B cell (primary cell): ENCODE results near the gene CYP2D6.
"Not testable (repeated sequence)": the region's sequence is repeated elsewhere in the genome, so short reads cannot be mapped to it uniquely, and the experiment has no call there.

Source experiments
- EZH2 ChIP-seq: IDR thresholded peaks from 2 replicates; pipeline ENCODE4 v1.6.1; 2012; ENCODE audit warnings: borderline replicate concordance, low read depth, mild to moderate bottlenecking, moderate library complexity, low read length; ENCODE audit not compliant: insufficient read depth, poor library complexity, severe bottlenecking
- TF ChIP-seq, protein P1 (sequence below): fragments of 200-600 bp; IDR thresholded peaks from one replicate; pipeline ENCODE4 v1.8.0; 2022; ENCODE audit warnings: antibody characterized with exemption, mild to moderate bottlenecking

DNA sequence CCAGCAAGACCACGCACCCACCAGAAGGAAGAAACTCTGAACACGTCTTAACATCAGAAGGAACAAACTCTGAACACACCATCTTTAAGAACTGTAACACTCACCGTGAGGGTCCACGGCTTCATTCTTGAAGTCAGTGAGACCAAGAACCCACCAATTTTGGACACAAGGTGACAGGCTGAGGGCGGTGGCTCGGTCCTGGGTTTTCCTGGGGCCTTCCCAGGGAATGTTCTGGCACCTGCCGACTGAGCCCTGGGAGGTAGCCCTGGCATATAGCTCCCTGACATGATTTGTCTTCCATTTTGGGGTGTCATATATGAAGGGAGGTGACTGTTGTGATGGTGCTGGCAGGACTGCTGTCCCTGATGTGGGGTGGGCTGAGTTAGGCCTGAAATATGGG lies 8.9 kb upstream of the CYP2D6 start:
- TF ChIP-seq, protein P1, sequence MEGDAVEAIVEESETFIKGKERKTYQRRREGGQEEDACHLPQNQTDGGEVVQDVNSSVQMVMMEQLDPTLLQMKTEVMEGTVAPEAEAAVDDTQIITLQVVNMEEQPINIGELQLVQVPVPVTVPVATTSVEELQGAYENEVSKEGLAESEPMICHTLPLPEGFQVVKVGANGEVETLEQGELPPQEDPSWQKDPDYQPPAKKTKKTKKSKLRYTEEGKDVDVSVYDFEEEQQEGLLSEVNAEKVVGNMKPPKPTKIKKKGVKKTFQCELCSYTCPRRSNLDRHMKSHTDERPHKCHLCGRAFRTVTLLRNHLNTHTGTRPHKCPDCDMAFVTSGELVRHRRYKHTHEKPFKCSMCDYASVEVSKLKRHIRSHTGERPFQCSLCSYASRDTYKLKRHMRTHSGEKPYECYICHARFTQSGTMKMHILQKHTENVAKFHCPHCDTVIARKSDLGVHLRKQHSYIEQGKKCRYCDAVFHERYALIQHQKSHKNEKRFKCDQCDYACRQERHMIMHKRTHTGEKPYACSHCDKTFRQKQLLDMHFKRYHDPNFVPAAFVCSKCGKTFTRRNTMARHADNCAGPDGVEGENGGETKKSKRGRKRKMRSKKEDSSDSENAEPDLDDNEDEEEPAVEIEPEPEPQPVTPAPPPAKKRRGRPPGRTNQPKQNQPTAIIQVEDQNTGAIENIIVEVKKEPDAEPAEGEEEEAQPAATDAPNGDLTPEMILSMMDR = not testable (repeated sequence)
- TF ChIP-seq EZH2 = not testable (repeated sequence)
